Left forelimb (tissue), 1 donor: ENCODE data around the gene LITAF.
"Not testable (repeated sequence)": the region's sequence is repeated elsewhere in the genome, so short reads cannot be mapped to it uniquely, and the experiment has no call there.

Experiments
- DNase-seq: peaks from one replicate; pipeline ENCODE4 v3.0.0-alpha.2; 2018; ENCODE audit warnings: low spot score

Gene LITAF

GRCh38 chr16:11515540-11516430 is 70.9 kb downstream of the LITAF start:
- no peak for DNase-seq

DNA sequence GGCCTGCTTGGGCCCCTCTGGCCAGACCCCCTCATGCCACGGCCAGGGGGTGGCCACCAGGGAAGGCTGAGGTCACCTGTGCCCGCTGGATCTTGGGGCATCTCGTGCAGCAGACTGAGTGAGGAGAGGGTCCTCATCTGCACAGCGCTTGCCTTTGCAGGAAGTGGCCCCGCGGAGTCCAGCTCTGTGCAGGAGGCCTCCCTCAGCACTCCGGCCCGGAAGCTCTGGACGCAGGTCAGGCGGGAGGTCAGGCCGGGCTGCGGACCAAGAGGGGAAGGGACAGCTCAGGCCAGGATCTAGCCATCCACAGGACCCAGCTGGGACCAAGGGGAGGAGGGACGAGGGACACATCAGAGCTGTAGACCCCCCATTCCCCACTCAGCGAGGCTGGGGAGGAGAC is 72.4 kb downstream of the LITAF start:
- no peak for DNase-seq

GRCh38 chr16:11513366-11513765 is 73.4 kb downstream of the LITAF start:
- not testable (repeated sequence) for DNase-seq

GRCh38 chr16:11511801-11512200 is 74.9 kb downstream of the LITAF start:
- DNase-seq = no peak

GRCh38 chr16:11511328-11511727 is 75.4 kb downstream of the LITAF start:
- no peak for DNase-seq

DNA sequence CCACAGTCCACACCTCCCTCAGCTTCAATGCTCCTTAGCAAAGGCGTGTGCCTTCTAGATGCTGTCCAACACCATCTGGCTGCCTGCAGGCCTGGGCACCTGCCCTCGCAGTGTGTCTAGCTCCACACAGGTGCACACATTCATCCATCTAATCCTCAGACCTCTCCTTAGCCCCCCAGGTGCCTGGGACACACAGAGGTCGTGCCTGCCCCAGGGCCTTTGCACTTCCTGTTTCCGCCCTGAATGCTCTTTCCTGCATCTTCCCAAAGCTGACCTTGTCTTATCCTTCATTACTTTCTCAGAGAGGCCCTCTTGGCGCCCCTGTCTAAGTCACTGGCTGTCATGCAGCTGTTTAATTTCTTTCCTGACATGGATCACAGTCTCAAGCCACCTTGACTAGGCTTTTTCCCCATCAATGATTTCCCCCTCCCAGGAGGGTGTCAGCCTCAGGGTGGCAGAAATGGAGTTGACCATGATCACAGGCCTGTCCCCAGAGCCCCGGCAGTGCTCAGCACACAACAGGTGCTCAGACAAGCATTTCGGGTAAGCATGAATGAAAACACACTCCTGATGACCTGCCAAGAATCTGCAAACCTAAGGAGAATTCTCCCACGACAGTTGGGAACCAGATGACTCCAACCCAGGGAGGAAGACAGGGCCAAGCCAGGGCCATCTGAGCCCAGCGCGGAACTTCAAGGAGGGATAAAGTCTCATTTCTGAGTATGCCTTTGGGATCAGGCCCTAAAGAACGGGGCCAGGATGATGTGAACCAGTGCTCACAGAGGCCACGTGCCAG is 76.3 kb downstream of the LITAF start:
- DNase-seq = no peak

- DNase-seq = no peak
These were observed 78.7 kb downstream of the LITAF start for GRCh38 chr16:11507991-11508390.

- no peak for DNase-seq
These were observed 79.4 kb downstream of the LITAF start for GRCh38 chr16:11507350-11507749.

DNA sequence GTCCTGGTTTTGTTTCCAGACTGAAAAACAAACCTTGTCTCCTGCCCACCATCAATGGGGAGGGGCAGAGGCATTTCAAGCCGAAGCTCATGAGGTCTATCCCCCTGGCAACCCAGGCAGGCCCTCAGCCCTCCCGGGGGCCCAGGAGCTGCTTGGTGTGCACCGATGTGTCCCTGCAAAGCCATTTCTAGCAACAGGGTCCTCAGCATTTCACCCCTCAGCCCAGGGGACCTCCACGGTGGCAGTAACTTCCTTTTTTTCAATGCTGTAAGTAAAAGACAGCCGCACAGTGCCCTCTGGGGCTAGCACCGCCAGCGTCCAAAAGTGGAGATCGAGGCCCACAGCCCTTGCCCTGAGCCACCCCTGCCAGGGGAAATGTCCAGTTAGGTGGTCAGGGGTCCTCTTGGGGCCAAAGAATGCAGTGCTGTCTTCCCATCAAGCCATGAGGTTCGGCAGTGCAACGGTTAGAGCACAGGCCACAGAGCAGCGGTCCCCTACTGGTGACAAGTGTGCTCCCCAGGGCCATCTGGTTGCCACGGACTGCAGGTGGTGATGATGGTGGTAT is 79.9 kb downstream of the LITAF start:
- no peak for DNase-seq

DNA sequence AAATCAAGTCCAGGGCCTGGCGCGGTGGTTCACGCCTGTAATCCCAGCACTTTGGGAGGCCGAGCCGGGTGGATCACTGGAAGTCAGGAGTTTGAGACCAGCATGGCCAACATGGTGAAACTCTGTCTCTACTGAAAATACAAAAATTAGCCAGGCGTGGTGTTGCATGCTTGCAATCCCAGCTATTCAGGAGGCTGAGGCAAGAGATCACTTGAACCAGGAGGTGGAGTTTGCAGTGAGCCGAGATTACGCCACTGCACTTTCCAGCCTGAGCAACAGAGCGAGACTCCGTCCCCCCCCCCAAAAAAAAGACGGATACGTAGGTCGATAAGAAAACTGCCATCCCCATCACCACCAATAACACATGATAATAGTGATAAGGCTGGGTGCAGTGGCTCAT is 82.5 kb downstream of the LITAF start:
- DNase-seq = not testable (repeated sequence)

GRCh38 chr16:11503566-11503965 is 83.2 kb downstream of the LITAF start:
- no peak for DNase-seq

DNA sequence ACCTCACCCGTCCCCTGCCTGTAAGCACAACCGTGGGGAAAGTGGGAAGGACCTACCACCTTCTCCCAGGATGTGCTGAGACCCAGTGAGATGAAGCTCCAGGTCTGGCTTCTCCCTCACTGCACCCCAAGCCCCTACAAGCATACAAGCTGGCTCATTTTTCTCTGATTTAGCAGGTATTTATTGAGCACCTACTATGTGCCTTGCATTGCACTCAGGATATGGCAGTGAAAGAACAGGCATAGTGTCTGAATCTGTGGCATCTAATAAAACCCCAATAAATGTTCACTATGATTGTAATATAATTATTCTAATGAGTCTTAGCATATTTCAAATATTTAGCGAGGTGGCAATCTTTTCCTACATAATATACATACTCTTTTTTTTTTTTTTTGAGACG is 84.5 kb downstream of the LITAF start:
- DNase-seq = no peak

- no peak for DNase-seq
These were observed 85.1 kb downstream of the LITAF start for GRCh38 chr16:11501632-11502031.

DNA sequence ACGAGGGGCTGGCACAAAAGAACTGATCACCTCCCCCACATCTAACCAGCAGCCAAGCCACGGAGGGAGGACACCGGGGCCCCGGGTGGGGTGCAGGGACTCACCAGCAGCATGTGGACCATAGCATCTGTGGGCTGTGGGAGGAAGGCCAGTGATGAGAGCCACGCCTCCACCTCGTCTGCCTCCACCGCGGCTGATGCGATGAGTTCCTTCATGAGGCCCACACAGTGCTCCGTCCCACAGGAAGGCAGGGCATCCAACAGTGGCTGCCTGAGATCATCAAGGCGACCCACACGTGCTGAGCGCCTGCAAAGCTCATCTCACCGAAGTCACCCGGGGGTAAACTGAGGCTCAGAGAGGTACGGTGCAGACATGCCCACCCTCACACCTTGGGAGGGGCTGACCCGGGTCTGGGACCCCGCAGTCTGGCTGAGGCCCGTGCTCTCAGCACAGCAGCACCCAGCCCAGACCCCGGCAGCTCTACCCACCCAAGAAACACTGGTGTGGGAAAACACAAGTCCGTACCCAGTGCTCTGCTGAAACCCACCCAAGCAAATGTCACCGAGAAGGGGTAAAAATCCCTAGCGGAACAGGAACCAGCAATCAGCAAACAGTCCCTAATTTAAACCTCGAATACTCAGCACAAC is 85.9 kb downstream of the LITAF start:
- DNase-seq = no peak

GRCh38 chr16:11499295-11500089 is 87.2 kb downstream of the LITAF start:
- no peak for DNase-seq

DNA sequence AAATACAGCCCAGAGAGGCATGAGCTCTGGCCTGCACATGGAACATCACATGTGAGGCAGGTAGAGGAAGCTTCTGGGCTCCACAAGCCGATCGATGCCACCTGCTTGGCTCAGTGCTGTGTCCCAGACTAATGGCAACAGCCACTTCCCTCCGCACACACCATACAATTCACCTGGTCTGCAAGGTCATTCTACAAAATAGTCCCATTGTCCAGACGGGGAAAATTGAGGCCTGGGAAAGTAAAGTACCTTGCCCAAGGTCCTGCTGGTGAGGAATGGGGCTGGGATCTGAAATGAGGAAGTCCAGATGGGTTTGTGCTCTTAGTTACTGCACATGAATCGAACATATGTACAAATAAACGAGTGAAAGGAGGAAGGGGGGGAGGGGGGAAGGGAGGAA is 88.0 kb downstream of the LITAF start:
- DNase-seq = no peak

- DNase-seq = no peak
These were observed 88.8 kb downstream of the LITAF start for GRCh38 chr16:11497851-11498289.
